Measurements from ENCODE around the gene MEIKIN.
A peak's percentile ranks its signal among the peaks of the same experiment; 100 is the strongest.
"Not testable (repeated sequence)": the region's sequence is repeated elsewhere in the genome, so short reads cannot be mapped to it uniquely, and the experiment has no call there.

MEIKIN gene

DNA sequence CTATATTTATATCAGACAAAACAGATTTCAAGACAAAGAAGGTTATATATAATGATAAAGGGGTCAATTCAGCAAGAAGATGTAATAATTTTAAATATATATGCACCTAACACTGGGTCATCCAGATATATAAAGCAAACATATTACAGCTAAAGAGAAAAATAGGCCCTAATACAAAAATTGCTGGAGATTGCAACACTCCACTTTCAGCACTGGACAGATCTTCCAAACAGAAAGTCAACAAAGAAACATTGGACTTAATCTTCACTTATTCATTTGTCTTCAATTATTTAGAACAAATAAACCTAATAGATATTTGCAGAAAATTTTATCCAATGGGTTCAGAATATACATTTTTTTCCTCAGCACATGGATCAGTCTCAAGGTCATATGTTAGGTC is 45.8 kb downstream of the MEIKIN start:
- no peak for DNase-seq

DNA sequence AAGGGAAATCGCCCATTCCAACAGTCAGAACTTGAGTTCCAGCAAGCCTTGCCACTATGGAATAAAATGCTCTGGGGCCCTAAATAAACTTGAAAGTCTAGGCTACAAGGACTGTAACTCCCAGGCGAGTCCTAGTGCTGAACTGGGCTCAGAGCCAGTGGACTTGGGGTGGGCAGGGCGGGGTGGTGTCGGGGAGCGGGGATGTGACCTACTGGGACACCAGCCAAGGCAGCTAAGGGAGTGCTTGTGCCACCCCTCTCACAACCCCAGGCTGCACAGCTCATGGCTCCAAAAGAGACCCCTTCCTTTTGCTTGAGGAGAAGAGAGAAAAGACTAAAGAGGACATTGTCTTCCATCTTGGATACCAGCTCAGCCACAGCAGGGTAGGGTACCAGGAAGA is 61.5 kb downstream of the MEIKIN start:
- no peak for DNase-seq

DNA sequence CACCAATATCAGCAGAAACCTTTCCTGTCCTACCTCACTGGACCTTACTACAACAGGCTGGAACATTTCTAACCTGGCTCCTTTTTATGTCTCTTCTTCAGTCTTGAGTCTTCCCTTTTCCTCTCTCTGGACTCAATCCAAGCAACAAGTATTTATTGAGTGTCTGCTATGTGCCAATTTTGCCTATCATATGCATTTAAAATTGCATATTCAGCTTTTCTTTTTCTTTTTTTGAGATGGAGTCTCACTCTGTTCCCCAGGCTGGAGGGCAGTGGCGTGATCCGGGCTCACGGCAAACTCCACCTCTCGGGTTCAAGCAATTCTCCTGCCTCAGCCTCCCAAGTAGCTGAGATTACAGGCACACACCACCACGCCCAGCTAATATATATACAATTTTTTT is 65.8 kb downstream of the MEIKIN start:
- DNase-seq = no peak

DNA sequence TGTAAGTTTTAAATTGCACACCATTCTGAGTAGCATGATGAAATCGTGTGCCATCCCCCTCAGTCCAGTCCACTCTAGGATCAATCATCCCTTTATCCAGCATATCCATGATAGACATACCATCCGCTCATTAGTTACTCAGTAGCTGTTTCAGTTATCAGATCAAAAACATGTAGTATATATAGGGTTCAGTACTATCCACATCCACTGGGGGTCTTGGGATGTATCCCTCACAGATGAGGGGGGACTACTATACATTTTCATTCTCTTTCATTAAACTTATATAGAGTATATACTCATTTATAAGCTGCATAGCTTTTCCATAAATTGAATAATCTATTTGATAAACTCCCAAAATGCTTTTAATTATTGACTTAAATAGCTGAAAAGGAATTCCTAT is 67.6 kb downstream of the MEIKIN start:
- no peak for DNase-seq

DNA sequence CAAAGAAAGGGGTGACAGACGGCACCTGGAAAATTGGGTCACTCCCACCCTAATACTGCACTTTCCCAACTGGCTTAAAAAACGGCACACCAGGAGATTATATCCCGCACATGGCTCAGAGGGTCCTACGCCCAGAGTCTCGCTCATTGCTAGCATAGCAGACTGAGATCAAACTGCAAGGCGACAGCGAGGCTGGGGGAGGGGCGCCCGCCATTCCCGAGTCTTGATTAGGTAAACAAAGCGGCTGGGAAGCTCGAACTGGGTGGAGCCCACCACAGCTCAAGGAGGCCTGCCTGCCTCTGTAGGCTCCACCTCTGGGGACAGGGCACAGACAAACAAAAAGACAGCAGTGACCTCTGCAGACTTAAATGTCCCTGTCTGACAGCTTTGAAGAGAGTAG is 74.2 kb downstream of the MEIKIN start:
- DNase-seq = not testable (repeated sequence)

DNA sequence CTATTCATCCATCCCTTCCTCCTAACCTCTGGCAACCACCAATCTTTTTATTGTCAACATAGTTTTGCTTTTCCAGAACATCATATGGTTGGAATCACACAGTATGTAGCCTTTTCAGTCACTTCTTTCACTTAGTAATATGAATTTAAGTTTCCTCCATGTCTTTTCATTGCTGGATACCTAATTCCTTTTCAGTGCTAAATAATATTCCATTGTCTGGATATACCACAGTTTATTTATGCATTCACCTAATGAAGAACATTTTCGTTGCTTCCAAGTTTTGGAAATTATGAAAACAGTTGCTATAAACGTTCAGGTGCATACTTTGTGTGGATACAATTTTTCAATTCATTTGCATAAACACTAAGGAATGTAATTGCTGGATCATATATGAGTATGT is 77.9 kb downstream of the MEIKIN start:
- no peak for DNase-seq

DNA sequence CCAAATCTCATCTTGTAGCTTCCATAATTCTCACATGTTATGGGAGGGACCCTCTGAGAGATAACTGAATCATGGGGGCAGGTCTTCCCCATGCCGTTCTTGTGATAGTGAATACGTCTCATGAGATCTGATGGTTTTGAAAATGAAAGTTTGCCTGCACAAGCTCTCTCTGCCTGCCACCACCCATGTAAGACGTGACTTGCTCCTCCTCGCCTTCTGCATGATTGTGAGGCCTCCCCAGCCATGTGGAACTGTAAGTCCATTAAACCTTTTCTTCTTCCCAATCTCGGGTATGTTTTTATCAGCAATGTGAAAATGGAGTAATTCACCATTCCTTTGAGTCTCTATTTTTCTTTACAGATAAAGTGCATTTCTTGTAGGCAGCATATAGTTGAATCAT is 81.8 kb downstream of the MEIKIN start:
- no peak for DNase-seq

DNA sequence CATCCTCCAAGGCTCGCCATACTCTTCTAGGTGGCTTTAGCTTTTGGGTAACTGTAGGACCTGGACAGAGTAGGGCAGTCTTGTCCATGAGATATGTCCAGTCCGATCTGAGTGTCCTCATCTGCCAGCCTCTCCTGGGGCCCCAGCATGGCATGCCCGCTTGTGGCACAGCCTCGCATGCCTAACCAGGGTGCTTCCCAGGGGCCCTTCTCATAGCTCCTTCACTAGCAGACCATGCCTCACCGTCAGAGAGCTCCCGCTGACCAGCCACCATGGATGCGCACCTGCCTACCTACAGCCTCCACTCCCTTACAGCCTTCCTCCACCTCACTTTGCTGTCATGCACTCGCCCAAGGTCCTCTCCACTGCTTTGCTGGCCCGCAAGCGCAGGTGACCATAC is 88.1 kb downstream of the MEIKIN start:
- no peak for DNase-seq

DNA sequence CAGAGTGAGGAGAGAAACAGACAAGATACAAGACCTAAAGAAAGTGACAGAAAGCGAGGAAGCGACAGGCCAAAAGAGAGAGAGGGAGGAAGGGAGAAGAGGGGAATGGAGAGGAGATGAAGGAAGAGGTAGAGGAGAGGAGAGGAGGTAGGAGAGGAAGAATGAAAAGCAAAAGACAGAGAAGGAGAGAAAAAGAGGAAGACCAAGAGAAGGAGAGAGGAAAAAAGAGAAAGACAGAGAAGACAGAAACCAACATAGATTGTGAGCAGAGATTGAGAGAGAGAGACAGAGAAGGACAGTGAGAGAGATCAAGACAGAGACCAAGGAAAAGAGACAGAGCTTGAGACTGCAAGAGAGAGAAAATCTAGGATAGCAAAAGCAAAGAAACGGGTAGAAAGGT is 90.0 kb downstream of the MEIKIN start:
- no peak for DNase-seq

DNA sequence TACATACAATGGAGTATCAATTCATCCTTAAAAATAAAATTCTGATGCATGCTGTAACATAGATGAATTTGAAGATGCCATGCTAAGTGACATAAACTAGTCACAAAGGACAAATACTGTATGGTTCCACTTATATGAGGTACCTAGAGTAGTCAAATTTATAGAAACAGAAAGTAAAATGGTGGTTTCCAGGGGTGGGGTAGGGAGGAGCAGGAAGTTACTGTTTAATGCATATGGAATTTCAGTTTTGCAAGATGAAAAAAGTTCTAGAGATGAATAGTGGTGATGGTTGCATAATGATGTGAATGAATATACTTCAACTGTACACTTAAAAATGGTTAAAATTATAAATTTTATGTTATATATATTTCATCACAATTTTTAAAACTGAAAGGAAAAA is 91.3 kb downstream of the MEIKIN start:
- DNase-seq = peak; percentile 2

DNA sequence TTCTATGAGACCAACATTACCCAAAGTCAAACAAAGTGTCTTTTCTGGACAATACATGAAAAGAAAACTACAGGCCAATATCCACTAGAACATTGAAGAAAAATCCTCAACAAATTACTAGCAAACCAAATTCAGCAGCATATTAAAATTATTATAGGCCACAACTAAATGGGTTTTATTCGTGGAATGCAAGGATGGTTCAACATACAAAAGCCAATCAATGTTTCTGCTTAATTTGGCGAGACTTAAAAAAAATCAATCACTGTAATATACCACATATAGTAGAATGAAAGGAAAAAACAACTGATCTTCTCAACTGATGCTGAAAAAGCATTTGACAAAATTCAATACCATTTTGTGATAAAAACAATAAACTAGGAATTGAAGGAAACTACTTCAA is 96.8 kb downstream of the MEIKIN start:
- no peak for DNase-seq

DNA sequence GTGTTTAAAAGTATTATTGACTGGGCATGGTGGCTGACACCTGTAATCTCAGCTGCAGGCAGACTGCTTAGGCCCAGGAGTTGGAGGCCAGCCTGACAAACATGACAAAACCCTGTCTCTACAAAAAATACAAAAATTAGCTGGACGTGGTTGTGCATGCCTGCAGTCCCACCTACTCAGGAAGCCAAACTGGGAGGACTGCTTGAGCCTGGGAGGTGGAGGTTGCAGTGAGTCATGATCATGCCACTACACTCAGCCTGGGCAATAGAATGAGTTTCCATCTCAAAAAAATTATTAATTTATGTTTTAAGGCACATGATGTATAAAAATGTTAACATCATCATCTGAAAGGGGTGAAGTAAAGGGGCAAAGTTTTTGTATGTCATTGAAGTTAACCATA is 98.9 kb downstream of the MEIKIN start:
- DNase-seq = no peak

DNA sequence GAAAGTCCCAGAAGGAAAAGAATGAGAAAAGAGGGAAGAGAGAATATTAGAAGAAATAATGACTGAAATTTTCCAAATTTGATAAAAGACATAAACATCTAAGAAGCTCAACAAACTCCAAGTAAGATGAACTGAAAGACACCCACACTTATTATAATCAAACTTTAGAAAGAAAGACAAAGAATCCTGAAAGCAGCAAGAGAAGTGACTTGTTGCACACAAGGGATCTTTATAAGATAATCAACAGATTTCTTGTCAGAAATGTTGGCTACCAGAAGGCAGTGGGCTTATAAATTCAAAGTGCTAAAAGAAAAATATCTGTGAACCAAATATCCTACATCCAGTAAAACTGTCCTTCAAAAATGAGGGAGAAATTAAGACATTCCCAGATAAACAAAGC is 99.6 kb downstream of the MEIKIN start:
- no peak for DNase-seq

DNA sequence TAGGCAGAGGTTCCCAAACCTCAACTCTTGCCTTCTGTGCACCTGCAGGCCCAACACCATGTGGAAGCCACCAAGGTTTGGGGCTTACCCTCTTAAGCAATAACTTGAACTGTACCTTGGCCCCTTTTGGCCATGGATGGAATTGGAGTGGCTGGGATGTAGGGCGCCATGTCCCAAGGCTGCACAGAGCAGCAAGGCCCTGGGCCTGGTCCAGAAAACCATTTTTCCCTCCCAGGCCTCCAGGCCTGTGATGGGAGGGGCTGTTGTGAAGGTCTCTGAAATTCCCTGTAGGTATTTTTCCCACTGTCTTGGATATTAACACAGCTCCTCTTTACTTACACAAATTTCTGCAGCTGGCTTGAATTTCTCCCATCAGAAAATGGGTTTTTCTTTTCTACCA is 102.5 kb downstream of the MEIKIN start:
- not testable (repeated sequence) for DNase-seq

DNA sequence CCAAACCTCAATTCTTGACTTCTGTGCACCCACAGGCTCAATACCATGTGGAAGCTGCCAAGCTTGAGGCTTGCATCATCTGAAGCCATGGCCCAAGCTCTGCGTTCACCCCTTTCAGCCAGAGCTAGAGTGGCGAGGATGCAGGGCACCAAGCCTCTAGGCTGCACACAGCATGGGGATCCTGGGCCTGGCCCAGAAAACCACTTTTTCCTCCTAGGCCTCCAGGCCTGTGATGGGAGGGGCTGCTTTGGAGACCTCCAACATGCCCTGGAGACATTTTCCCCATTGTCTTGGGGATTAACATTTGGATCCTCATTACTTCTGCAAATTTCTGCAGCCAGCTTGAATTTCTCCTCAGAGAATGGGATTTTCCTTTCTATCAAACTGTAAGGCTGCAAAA is 112.8 kb downstream of the MEIKIN start:
- DNase-seq = not testable (repeated sequence)

DNA sequence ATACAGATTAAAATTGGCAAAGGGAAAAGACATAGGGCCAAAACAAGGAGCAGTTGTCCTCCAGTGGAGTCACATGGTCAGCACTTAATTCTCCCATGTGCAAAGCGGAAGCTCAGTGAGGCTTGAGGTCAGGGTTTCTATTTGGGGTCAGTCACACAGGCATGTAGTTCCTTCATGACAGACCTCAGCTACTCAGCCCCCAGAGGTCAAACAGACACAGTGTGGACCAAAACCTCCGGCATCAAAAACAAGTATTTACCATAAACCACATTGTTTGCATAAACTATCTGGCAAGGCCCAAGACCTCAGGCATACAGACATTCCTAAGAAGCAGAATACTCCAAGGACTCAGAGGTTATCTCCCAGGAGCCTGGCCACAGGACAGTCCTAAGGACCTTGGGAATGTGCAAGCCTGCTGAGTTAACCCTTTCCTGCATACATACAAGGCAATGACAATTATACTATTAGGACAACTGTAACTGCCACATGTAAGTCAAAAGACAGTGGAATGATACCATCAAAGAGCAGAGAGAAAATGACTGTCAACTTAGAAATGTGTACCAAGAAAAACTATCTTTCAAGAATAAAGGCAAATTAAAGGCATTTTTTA is 120.0 kb downstream of the MEIKIN start:
- no peak for DNase-seq

DNA sequence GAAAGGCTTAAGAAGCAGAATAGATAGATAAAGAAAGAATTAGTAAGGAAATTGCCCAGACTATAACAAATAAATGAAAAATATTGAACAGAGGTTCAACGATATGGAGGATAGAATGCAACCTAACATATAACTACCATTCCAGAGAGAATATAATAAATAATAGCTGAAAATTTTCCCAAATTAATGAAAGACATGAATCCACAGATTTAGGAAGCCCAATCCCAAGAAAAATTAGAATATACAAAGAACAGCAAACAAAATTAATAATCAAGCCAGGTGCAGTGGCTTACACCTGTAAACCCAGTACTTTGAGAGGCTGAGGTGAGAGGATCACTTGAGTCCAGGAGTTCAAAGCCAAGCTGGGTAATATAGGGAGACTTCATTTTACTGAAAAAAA is 120.8 kb downstream of the MEIKIN start:
- no peak for DNase-seq

DNA sequence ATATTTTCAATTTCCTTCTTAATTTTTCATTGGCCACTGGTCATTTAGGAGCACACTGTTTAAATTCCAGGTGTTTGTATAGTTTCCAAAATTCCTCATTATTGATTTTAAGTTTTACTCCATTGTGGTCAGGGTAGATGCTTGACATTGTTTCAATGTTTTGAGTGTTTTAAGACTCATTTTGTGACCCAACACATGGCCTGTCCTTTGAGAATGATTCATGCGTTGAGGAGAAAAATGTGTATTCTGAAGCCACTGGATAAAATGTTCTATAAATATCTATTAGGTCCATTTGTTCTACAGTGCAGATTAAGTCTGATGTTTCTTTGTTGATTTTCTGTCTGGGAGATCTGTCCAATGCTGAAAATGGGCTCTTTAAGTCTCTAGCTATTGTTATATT is 124.2 kb downstream of the MEIKIN start:
- peak; percentile 51 for DNase-seq

DNA sequence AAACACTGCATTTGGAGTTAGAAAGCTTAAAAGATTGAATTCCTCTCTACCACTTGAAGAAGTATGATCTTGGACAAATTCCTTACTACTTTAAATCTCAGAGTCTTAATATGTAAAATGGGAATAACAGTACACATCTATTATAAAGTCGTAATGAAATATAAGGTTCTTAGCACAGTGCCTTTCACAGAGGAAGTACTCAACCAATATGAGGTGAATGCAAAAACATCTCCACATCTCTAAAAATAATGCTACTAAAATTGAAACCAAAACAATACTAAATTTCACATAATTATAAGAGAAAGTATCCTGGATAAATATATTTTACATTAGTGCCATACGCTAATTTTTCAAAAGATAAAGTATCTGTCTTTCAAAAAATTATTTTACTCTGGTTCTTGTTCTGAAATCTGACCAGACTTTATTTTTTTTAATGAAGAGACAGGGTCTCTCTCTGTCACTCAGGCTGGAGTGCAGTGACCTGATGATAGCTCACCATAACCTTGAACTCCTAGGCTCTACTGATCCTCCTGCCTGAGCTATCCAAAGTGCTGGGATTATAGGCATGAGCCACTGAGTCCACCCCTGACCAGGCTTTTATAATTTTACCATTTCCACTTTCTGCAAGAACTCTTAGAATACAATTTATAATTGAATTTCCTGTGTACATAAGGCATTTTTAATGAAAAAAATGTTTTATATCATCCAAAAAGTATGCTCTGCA is 127.3 kb downstream of the MEIKIN start:
- DNase-seq = no peak

DNA sequence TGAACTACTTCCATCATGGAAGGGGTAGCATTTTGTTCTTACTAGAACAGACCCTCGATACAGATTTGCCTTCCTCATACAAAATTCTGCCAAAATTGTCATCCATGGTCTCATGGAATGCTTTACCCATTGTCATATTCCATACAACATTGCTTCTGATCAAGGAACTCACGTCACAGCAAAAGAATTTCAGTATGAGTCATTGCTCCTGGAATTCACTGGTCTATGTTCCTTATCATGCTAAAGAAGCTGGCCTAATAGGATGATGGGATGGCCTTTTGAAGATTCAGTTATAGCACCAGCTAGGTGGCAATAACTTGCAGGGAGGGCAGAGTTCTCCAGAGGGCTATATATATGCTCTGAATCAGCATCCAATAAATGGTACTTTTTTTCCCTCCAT is 130.5 kb downstream of the MEIKIN start:
- peak; percentile 93 for DNase-seq

DNA sequence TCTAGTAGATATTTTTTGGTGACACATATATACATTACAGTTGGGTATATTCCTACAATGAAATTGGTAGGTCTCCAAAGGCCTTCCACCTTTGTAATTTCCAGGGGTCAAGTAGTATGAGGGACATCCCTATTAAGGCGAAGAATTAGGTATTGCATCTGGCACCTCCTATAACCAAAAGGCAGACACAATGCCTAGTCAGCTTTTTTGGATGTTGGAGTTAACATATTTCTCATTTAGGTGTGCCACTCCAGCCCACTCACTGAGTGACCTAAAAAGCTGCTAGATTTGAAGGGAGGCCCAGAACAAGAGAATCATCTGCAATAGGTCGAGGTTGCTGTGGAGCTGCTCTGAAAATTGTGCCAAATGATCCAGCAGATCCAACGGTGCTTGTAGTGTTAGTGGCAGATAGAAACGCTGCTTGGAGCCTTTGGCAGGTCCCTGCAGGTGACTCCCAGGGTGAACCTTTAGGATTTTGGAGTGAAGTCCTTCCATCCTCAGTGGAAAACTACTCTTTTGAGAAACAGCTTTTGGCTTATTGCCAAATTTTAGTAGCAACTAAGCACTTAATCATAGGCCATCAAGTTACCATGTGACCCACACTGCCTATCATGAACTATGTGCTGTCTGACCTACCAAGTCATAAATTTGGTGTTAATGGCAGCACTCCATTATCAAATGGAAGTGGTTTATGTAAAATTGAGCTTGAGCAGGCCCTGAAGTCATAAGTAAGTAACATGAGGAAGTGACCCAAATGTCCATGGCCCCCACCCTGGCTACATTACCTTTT is 132.9 kb downstream of the MEIKIN start:
- no peak for DNase-seq

DNA sequence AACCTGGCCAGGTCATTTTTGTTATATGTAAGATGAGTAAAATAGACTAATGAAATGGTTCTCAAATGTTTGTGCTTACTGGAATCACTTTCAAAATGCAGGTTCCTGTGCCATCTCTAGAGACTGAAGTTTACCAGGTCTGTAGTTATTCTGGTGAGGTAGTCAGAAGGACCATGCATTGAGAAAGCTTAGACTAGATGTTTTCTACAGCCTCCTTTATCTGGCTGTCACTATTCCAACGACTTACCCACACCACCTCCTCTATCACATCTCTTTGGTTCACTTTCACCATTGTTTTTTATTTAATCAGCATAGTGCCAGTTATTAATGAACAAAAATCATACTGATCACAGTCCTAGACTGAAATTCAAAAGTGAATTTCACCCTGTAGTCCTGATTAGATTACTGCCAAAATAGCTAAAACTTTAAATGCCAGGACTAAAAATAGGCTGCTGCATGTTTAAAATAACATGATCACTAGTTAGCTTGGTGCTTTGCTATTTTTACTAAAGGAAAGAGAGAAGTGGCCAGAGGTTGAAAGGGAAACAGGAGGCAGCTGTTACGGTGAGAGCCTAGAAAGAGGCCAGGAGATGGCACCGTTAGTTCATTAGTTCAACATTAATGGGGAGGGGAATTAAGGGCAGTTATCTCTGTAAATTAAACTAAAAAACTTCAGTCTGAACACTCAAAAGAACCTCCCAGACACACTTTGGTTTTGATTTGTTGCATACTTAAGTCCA is 134.8 kb downstream of the MEIKIN start:
- DNase-seq = no peak

Data from fibroblast of skin of right biceps (primary cell).